Effector memory CD8-positive, alpha-beta T cell (primary cell): ENCODE measurements around the gene PDLIM7.

Experiments used
- ATAC-seq: fragments of 150-1000 bp; cut with Tn5 transposase; replicated peaks from 2 replicates; pipeline ENCODE4 v1.10.0; 2021; ENCODE audit warnings: mild to moderate bottlenecking, moderate library complexity
- DNase-seq, 3 experiments: peaks; one replicate each; pipeline ENCODE4 v3.0.0; 2021
- H3K27ac Mint-ChIP-seq, 2 donors: one replicate each; pipeline ENCODE4 v1.8.0; 2022; ENCODE audit warnings: mild to moderate bottlenecking in 2 of 2, mixed read lengths in 2 of 2, moderate library complexity in 2 of 2
- H3K27me3 Mint-ChIP-seq, 2 donors: one replicate each; pipeline ENCODE4 v1.8.0; 2022; ENCODE audit warnings: mixed read lengths in 2 of 2
- H3K36me3 Mint-ChIP-seq: one replicate; pipeline ENCODE4 v1.8.0; 2022; ENCODE audit warnings: mild to moderate bottlenecking, moderate library complexity, mixed read lengths; ENCODE audit not compliant: insufficient read depth
- H3K4me1 Mint-ChIP-seq, 2 donors: one replicate each; pipeline ENCODE4 v1.8.0; 2022; ENCODE audit warnings: low read depth in 2 of 2, mixed read lengths in 2 of 2
- H3K4me3 Mint-ChIP-seq, 2 donors: one replicate each; pipeline ENCODE4 v1.8.0; 2022; ENCODE audit warnings: mild to moderate bottlenecking in 2 of 2, mixed read lengths in 2 of 2, moderate library complexity in 2 of 2
- H3K9me3 Mint-ChIP-seq, 2 donors: one replicate each; pipeline ENCODE4 v1.8.0; 2022; ENCODE audit warnings: mixed read lengths in 2 of 2

The PDLIM7 gene

GRCh38 chr5:177496070-177496726, 1.2 kb downstream of the PDLIM7 start:
- Mint-ChIP-seq H3K27me3 (no peaks in the 10 kb centered on the region), H3K36me3 (peaks cover 3% of the 10 kb centered on the region), H3K4me3 (peak overlapping the region; percentile 78 to 83), H3K4me1 (peaks cover 26 to 29% of the 10 kb centered on the region in 2 donors), H3K27ac (no peak overlapping the region), H3K9me3 (no peaks in the 10 kb centered on the region)
- DNase-seq (no peak), ATAC-seq (no peak)

GRCh38 chr5:177495243-177496060, 2.0 kb downstream of the PDLIM7 start:
- DNase-seq: no peak
- ATAC-seq: no peak
- H3K36me3 Mint-ChIP-seq: peaks cover 3% of the 10 kb centered on the region
- no peak overlapping the region for H3K27ac Mint-ChIP-seq
- no peaks in the 10 kb centered on the region for H3K27me3 Mint-ChIP-seq
- peak overlapping the region; percentile 78 to 83 for H3K4me3 Mint-ChIP-seq
- H3K4me1 Mint-ChIP-seq: peaks cover 22 to 25% of the 10 kb centered on the region in 2 donors
- no peaks in the 10 kb centered on the region for H3K9me3 Mint-ChIP-seq

GRCh38 chr5:177494346-177495195, 2.8 kb downstream of the PDLIM7 start:
- ATAC-seq (no peak), DNase-seq (no peak)
- Mint-ChIP-seq H3K4me3 (no peak overlapping the region), H3K9me3 (no peaks in the 10 kb centered on the region), H3K27ac (peak overlapping the region in 1 of 2 donors; percentile 15), H3K36me3 (peaks cover 3% of the 10 kb centered on the region), H3K4me1 (peaks cover 22 to 25% of the 10 kb centered on the region in 2 donors), H3K27me3 (no peaks in the 10 kb centered on the region)

DNA sequence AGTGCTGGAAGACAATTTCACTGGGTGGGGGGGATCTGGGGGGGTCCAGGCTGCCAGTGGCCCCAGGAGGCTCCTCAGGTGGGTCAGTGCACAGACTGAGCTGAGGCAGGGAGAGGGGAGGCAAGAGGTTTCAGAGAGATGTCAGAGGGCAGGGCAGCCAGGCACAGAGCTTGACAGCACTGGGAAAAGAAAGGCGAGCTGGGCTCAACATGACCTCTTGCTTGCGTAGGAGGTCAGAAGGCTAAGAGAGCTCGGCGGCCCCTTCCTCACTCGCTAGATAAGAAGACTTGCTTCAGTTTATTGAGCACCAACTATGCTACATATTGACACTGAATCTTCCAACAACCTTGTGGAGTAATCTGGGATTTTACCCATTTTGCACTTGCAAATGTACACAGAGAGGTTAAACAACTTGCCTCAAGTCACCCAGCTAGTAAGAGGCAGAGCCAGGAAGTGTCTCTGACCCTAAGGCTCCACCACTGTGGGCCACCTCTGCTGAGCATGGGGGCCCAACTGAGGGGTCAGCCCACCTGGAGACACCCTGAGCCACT, 3.5 kb downstream of the PDLIM7 start:
- ATAC-seq: no peak
- H3K4me1 Mint-ChIP-seq: peaks cover 22 to 24% of the 10 kb centered on the region in 2 donors

GRCh38 chr5:177492841-177493240, 4.6 kb downstream of the PDLIM7 start:
- H3K27ac Mint-ChIP-seq: peak overlapping the region in 1 of 2 donors; percentile 25
- peaks cover 3% of the 10 kb centered on the region for H3K36me3 Mint-ChIP-seq
- no peaks in the 10 kb centered on the region for H3K9me3 Mint-ChIP-seq
- DNase-seq (no peak), ATAC-seq (no peak)
- H3K4me1 Mint-ChIP-seq: peaks cover 14 to 16% of the 10 kb centered on the region in 2 donors
- H3K27me3 Mint-ChIP-seq: no peaks in the 10 kb centered on the region
- H3K4me3 Mint-ChIP-seq: no peak overlapping the region

More for the DNA sequence above, 3.5 kb downstream of the PDLIM7 start:
- Mint-ChIP-seq H3K36me3 (peaks cover 3% of the 10 kb centered on the region), H3K4me3 (no peak overlapping the region), H3K27ac (peak overlapping the region in 1 of 2 donors; percentile 15), H3K27me3 (no peaks in the 10 kb centered on the region), H3K9me3 (no peaks in the 10 kb centered on the region)
- no peak for DNase-seq

DNA sequence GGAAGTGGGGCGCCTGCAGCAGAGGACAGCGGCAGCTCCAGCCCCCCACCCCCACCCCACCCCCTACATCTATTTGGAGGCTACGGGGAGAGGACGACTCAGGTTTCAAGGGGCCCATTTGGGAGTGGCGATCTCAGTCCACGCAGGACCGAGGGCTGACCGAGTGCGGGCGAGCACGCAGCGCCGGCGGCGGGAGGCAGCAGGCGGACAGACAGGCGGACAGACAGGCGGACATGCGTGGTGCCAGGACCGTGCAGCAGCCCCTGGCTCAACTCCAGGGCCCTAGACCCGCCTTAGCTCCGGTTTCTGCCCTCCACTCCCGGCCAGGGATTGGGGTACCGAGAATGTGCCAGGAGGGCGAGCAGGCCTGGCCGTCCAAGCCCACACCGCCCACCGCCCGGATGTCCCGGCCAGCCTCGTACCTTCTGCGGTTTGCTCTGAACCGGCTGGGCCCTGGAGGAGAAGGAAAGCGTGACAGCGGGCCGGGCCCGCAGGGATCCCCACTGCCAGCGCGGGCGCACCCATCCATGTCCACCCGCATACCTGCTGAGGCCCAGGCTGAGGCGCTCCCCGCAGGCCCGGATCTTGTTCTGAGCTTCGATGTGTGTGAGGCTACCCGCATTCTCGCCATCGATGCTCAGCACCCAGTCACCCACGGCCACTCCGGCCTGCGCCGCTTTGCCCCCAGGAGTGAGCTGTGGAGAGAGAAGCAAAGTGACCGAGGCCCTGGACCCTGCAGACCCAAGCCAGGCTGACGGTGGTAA, 5.2 kb downstream of the PDLIM7 start:
- H3K9me3 Mint-ChIP-seq: no peaks in the 10 kb centered on the region
- ATAC-seq (no peak), DNase-seq (no peak)
- H3K4me1 Mint-ChIP-seq: peaks cover 13 to 16% of the 10 kb centered on the region in 2 donors
- peaks cover 3% of the 10 kb centered on the region for H3K36me3 Mint-ChIP-seq
- no peak overlapping the region for H3K4me3 Mint-ChIP-seq
- H3K27me3 Mint-ChIP-seq: no peaks in the 10 kb centered on the region
- no peak overlapping the region for H3K27ac Mint-ChIP-seq

- ATAC-seq (peak; percentile 40), DNase-seq (no peak)
- no peaks in the 10 kb centered on the region for H3K27me3 Mint-ChIP-seq
- H3K9me3 Mint-ChIP-seq: no peaks in the 10 kb centered on the region
- H3K4me3 Mint-ChIP-seq: no peak overlapping the region
- H3K27ac Mint-ChIP-seq: no peak overlapping the region
- peaks cover 13 to 16% of the 10 kb centered on the region in 2 donors for H3K4me1 Mint-ChIP-seq
- peaks cover 3% of the 10 kb centered on the region for H3K36me3 Mint-ChIP-seq
Measured at GRCh38 chr5:177491429-177491945, 5.9 kb downstream of the PDLIM7 start.

- no peak overlapping the region for H3K27ac Mint-ChIP-seq
- no peak overlapping the region for H3K4me3 Mint-ChIP-seq
- no peaks in the 10 kb centered on the region for H3K27me3 Mint-ChIP-seq
- H3K4me1 Mint-ChIP-seq: peaks cover 9 to 11% of the 10 kb centered on the region in 2 donors
- DNase-seq (no peak), ATAC-seq (no peak)
- peaks cover 3% of the 10 kb centered on the region for H3K36me3 Mint-ChIP-seq
- H3K9me3 Mint-ChIP-seq: no peaks in the 10 kb centered on the region
Measured at GRCh38 chr5:177490992-177491391, 6.4 kb downstream of the PDLIM7 start.

DNA sequence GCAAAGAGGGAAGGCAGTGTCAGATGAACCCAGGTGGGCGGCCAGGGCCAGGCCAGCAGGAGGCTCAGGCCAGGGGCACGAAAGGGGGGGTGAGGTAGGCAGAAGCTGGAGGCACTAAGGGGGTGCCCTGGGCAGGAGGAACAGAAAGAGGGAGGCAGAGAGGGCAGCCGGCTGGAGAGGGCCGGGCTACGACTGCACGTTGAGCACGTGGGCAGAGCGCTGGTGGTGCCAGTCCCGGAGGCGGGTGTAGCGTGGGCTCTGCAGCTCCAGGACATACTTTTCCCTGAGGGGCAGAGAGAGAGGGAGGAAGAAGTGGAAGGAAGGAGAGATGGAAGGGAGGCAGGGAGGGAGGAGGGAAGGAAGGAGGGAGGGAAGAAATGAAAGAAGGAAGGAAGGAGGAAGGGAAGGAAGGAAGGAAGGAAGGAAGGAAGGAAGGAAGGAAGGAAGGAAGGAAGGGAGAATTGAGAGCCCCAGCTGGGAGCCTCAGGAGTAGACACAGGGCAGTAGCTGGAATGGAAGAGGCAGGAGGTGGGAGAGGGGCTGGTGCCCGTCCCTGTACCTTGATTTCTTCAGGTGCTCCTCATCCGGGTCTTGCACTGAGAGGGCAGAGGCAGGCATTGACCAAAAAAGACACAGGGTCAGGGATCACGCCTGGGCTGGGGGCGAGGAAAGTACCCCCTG, 7.0 kb downstream of the PDLIM7 start:
- DNase-seq (no peak), ATAC-seq (no peak)
- no peak overlapping the region for H3K27ac Mint-ChIP-seq
- no peaks in the 10 kb centered on the region for H3K27me3 Mint-ChIP-seq
- H3K4me3 Mint-ChIP-seq: no peak overlapping the region
- no peaks in the 10 kb centered on the region for H3K9me3 Mint-ChIP-seq
- H3K4me1 Mint-ChIP-seq: peaks cover 8 to 9% of the 10 kb centered on the region in 2 donors
- peaks cover 3% of the 10 kb centered on the region for H3K36me3 Mint-ChIP-seq

DNA sequence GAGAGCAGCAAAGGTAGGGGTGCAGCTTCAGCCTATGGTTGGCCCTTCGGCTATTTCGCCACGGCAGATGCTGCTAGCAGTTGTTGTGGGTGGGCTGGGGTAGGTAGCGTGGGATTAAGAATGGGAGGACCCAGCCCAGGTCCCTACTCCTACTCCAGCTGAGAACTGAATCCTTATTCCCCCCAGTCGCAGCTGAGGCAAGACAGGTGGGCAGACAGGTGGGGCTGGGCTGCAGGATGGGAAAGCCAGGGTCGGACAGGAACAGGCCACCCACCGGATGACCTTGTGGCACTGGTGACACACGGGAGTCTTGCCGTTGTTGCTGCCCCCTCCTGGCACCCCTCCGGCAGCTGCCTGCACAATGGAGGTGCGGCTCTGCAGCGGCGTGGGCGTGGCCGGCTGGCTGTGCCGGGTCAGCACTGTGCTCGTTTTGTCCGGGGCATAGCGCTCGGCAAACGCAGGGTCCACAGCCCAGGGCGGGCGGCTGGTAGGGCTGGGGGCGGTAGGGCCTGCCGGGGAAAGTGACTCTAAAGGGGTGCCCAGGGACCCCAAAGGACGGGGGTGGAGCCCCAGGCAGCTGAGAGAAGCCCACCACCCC, 8.2 kb downstream of the PDLIM7 start:
- Mint-ChIP-seq H3K4me1 (peaks cover 6 to 8% of the 10 kb centered on the region in 2 donors), H3K36me3 (peaks cover 3% of the 10 kb centered on the region), H3K27ac (no peak overlapping the region), H3K9me3 (no peaks in the 10 kb centered on the region), H3K27me3 (no peaks in the 10 kb centered on the region), H3K4me3 (no peak overlapping the region)
- ATAC-seq (no peak), DNase-seq (no peak)

GRCh38 chr5:177487975-177488374, 9.4 kb downstream of the PDLIM7 start:
- H3K4me3 Mint-ChIP-seq: no peak overlapping the region
- H3K4me1 Mint-ChIP-seq: peaks cover 3 to 5% of the 10 kb centered on the region in 2 donors
- DNase-seq (no peak), ATAC-seq (no peak)
- H3K27ac Mint-ChIP-seq: no peak overlapping the region
- H3K9me3 Mint-ChIP-seq: no peaks in the 10 kb centered on the region
- H3K27me3 Mint-ChIP-seq: no peaks in the 10 kb centered on the region
- H3K36me3 Mint-ChIP-seq: no peaks in the 10 kb centered on the region

DNA sequence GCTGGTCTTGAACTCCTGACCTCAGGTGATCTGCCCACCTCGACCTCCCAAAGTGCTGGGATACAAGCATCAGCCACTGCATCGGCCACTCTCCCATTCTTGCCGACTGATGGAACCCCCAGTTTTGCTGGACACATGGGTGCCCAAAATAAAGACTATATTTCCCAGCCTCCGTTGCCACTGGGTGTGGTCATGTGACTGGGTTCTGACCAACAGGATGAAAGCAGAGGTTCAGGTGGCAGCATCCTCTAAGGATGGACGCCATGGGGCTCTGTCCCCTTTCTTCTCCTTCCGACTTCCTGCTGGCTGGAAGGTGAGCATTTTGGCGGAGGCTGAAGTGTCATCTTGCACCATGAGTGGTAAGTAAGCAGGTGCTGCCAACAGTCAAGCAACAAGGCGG, 10.3 kb downstream of the PDLIM7 start:
- Mint-ChIP-seq H3K36me3 (no peaks in the 10 kb centered on the region), H3K4me3 (no peak overlapping the region), H3K27ac (no peak overlapping the region), H3K4me1 (no peaks in the 10 kb centered on the region), H3K27me3 (no peaks in the 10 kb centered on the region), H3K9me3 (no peaks in the 10 kb centered on the region)
- DNase-seq (no peak), ATAC-seq (no peak)
